KG1 (cell line): ENCODE measurements around the gene SPARCL1.
"Not testable (repeated sequence)": the region's sequence is repeated elsewhere in the genome, so short reads cannot be mapped to it uniquely, and the experiment has no call there.

ENCODE experiments used
- DNase-seq: peaks from one replicate; lab custom pipeline; 2025; lab: John Stamatoyannopoulos, UW

Gene SPARCL1, protein sequence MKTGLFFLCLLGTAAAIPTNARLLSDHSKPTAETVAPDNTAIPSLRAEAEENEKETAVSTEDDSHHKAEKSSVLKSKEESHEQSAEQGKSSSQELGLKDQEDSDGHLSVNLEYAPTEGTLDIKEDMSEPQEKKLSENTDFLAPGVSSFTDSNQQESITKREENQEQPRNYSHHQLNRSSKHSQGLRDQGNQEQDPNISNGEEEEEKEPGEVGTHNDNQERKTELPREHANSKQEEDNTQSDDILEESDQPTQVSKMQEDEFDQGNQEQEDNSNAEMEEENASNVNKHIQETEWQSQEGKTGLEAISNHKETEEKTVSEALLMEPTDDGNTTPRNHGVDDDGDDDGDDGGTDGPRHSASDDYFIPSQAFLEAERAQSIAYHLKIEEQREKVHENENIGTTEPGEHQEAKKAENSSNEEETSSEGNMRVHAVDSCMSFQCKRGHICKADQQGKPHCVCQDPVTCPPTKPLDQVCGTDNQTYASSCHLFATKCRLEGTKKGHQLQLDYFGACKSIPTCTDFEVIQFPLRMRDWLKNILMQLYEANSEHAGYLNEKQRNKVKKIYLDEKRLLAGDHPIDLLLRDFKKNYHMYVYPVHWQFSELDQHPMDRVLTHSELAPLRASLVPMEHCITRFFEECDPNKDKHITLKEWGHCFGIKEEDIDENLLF

DNA sequence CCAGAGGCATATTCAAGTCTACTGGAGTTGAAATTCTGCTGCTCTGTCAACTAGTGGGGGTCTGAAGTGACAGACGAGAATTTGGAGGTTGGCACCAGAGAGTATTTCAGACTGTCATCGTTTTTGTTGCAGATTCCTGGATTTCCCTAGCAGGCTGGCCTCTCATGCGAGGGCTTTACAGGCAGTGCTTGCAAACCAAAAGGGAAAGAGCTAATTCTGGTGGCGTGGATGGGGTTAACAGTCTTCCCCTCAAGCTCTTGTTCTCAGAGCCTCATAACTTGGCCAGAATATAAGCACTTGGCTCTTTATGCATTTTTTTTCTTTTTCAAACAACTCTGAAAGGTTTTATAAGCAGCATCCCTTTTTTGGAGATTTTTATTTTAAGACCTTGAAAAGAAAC is at the start of gene SPARCL1:
TSS of gene SPARCL1 (minus strand) at position 190 of the 400 bp plus-strand sequence. CDS start 29,802 bp downstream, outside the sequence.
- no peak for DNase-seq

DNA sequence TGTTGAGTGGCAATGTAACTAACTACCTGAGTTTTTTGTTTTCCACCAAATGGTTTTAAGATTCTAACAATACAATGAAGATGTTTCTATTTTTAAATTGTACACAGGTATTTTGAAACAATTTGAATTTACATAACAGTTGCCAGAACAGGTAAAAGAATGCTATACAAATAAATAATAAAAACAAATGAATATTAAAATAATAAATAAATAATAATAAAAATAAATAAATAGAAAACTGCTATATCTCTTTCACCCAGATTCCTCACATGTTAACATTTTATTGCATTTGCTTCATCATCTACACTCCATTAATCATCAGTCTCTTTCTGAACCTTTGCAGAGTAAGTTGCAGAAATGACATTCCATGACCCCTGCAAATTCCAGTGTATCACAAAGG is 46.8 kb upstream of the SPARCL1 start:
- no peak for DNase-seq

- no peak for DNase-seq
Observed at GRCh38 chr4:87575408-87575807, 46.2 kb upstream of the SPARCL1 start.

DNA sequence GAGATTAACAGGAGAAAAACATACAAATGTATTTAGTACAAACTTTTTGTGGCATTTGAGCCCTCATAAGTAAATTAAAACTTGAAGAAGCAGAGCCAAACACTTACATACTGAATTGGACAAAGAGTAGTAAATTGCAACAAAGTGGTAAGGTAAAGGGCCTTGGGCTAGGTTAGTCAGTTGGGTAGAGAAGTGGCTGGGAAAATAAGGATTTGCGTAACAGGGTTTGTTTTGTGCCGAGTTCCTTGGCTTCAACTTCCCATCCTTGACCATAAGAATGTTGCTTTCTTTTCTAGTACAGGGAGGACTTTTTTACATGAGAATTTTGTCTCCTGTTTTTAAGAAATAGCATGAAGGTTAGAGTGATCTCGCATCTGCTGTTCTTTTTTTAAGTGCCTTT is 45.8 kb upstream of the SPARCL1 start:
- no peak for DNase-seq

DNA sequence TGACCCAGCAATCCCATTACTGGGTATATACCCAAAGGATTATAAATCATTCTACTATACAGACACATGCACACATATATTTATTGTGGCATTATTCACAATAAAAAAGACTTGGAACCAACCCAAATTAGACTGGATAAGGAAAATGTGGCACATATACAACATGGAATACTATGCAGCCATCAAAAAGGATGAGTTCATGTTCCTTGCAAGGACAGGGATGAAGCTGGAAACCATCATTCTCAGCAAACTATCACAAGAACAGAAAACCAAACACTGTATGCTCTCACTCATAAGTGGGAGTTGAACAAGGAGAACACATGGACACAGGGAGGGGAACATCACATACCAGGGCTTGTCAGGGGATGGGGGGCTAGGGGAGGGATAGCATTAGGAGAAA is 45.2 kb upstream of the SPARCL1 start:
- not testable (repeated sequence) for DNase-seq

GRCh38 chr4:87570290-87570805 is 41.2 kb upstream of the SPARCL1 start:
- DNase-seq = no peak

DNA sequence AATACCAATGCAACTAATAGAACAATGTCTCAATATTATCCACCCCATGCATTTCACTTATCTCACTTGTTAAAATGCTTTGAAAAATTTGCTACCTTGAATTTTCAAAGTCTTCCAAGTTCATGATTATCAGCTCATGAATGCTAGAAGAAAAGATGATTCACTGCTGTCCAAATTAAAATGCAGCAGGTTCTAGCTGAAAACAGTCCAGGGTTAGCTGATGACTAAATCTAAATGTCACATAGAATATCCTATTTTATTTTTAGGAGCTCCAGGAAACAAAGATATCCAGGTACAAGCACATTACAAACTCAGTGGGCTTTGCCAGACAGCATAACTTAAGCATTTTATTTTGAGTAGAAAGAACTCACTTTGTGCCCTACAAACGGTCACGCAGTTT is 38.0 kb upstream of the SPARCL1 start:
- no peak for DNase-seq

DNA sequence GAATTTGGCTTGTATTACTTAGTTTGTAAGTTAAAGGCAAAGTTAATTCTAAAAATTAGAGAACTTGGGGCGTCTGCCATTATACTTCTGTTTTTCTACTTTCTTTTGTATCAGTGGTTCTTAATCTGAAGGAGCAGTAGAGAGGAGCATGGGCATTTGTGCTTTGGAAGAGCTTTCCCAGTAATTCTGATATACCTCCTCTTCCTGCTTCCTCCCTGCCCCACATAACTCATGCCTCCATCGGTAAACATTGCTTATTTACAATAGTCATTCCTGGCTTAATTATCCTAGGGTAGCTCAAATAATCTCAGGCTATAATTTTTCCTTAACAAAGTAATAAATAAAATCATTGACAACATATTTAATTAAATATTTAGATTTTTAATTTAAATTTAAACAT is 37.1 kb upstream of the SPARCL1 start:
- no peak for DNase-seq

GRCh38 chr4:87565746-87566145 is 36.6 kb upstream of the SPARCL1 start:
- no peak for DNase-seq

GRCh38 chr4:87560802-87561201 is 31.6 kb upstream of the SPARCL1 start:
- DNase-seq = no peak

DNA sequence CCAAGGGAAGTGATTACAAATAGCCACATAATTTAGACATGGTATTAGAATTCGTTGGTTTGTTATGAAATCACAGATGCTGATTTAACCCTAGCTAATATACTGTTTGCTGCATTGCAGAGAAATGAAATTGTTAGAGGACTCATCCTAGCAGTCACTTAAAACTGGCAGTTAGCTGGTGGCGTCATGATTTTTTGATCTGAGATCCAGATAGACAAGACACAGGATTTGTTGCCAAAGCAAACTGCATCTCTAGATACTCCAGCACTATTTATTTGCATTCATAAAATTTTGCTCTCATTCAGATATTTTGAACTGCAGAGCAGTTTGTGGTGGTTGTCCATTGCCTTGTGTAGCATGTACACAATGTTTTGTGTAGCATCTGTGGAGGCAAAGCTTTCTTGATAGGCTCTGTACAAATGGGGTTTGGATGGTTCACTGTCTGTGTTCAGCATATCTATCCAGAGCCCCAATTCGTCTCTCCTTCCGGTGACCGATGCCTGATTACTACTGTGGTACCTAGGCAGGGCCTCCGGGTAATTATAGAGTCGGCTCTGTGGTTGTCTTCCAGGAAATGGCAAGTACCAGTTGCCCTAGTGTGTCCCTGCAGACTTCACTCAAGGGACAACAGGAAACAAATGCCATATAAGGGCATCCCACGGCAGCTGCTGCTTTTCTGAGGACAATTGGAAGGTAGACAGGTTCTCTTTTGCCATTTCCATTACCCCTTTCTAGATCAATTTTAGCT is 30.1 kb upstream of the SPARCL1 start:
- peak; percentile 44 for DNase-seq

- no peak for DNase-seq
Observed at GRCh38 chr4:87557348-87557747, 28.2 kb upstream of the SPARCL1 start.

DNA sequence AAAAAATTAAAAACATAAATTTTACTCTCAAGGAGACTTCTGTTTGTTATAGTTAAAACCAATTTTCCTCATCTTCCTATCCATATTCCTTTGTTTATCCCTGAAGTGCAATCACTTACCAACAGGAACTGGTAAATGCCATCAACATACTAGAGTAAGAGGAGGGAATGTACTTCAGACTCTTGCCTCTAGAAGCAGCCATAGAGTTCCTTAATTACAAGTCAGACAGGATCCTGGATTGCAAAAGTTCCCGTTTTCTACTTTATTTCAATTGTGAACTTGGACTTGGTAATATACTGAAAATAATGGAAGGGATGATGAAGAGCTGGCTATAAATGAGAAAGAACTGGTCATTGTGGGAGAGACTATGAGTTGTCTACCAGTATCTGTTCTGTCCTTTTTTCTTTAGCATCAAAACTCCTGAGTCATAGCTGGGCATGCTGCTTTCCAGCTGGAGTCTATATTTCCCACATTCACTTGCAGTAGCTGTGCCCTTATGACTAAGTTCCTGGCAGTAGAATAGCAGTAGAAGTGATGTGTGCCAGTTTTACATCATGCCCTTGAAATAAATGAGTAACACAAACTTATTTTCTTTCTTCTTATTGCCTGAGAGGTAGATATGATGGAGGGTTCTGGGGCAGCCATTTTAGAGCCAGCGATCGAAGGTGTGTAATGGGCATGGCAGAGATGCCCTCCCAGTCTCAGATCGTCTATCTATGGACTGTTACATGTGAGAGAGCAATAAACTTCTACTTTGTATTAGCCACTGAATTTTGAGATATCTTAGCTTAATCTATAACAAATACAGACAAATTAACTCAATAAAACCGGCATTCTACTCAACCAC is 26.8 kb upstream of the SPARCL1 start:
- DNase-seq = no peak

GRCh38 chr4:87553182-87553581 is 24.0 kb upstream of the SPARCL1 start:
- DNase-seq = no peak

DNA sequence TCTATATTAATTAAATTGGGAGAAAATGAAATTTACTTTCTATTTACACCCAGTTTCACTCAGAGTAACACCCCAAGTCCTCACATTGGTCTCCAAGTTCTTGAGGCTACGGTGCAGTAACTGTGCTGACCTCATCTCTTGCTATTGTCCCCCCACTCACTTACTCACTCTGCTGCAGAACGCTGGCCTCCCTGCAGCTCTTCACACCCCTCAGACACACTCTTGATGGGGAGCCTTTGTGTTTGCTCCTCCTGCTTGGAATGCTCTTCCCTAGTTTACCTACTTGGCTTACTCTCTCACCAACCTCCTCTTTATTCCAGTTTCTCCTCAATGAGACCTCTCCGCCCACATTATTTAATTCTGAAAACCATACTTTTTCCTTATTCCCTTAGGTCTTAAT is 22.2 kb upstream of the SPARCL1 start:
- DNase-seq = no peak

DNA sequence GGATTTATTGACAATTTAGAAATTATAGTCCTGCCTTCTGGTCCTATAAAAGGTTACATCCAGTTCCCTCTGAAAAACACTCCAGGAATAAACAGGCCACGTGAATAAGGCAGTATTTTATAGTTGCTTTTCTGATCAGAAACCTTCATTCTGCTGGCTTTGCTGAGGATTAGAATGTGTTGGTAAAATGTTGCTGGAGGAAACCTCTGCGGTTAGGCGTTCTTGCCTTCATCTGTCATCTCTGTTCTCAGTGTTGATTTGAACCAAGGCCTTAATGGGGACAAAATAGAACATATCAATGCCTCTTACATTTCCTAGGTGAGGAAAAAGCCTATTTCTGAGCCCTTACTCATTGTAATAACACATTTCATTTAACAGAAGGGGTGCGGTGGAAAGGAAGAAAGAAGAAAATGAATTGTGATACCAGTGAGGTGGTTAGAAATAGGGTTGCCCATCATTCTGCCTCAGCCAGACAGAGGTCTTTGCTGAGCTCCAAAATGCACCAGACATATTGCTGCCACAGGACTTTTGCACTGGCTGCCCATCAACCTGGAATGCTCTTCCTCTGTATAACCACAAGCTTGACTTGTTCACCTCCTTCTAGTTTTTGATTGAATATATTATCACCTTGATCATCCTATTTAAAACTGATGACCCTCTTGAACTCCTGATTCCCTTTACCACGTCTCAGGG is 18.0 kb upstream of the SPARCL1 start:
- DNase-seq = no peak

- no peak for DNase-seq
Observed at GRCh38 chr4:87545052-87545451, 15.9 kb upstream of the SPARCL1 start.

DNA sequence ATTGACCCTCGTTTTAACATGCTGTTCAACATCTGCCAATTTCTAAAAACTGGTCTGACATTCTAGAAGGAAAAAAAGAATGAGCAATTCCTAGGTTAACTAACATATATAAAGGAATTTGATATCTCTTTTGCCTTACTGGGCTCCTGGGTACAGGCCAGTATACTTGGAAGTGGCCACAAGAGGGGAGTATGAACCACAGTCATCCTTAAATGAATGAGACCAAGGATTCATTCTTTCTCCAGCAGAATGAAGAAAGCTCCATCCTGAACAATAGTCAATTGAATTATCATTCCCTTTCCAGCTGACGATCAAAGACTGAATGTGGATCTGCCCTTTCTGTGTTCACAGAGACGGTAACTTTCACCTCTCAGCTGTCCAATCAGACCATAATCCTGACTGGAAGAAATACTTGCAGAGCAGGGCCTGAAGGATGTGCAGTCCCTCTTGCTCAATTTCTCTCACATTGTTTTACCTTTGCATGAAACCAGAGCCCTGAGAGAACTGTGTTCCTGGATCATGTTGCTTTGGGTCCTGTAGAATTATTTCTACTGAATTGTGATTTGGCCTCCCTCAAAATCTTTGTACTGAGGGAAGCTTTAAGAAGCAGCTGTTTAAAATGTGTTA is 14.8 kb upstream of the SPARCL1 start:
- no peak for DNase-seq

GRCh38 chr4:87542734-87543312 is 13.6 kb upstream of the SPARCL1 start:
- DNase-seq = no peak
